ENCODE results near the gene ATP6V0E2.
"Not testable (repeated sequence)": the region's sequence is repeated elsewhere in the genome, so short reads cannot be mapped to it uniquely, and the experiment has no call there.

The ATP6V0E2 gene

GRCh38 chr7:149873074-149873969 lies at the start of gene ATP6V0E2:
Gene ATP6V0E2 (plus strand): TSS chr7:149873969. CDS start chr7:149874066, 97 bp downstream.
- Histone ChIP-seq H3K4me3 (ENCODE audit: low read depth, low read length) (peak within 1 kb of the TSS; percentile 70), H3K9ac (ENCODE audit: low read depth, low read length) (no peak within 1 kb of the TSS), H3K4me1 (ENCODE audit: control insufficient read depth, insufficient read depth, low read length) (peaks cover 11% of the 10 kb centered on the region), H3K9me3 (ENCODE audit: control insufficient read depth, insufficient read depth, low read length) (no peaks in the 10 kb centered on the region), H3K36me3 (ENCODE audit: control insufficient read depth, insufficient read depth, low read length) (peaks cover 6% of the 10 kb centered on the region; the same call in 1 of the 2 replicates), H3K27me3 (ENCODE audit: control insufficient read depth, insufficient read depth, low read length) (peaks cover 22% of the 10 kb centered on the region), H3K27ac (ENCODE audit: low read depth, low read length) (no peak within 1 kb of the TSS)

GRCh38 chr7:149824301-149824741 lies 49.4 kb upstream of the ATP6V0E2 start:
- H3K4me3 ChIP-seq (ENCODE audit: low read depth, low read length): no peak overlapping the region
- H3K27ac ChIP-seq (ENCODE audit: low read depth, low read length): no peak overlapping the region
- no peaks in the 10 kb centered on the region for H3K4me1 ChIP-seq (ENCODE audit: control insufficient read depth, insufficient read depth, low read length)
- H3K9me3 ChIP-seq (ENCODE audit: control insufficient read depth, insufficient read depth, low read length): peaks cover 11% of the 10 kb centered on the region
- H3K36me3 ChIP-seq (ENCODE audit: control insufficient read depth, insufficient read depth, low read length): no peaks in the 10 kb centered on the region
- no peaks in the 10 kb centered on the region for H3K27me3 ChIP-seq (ENCODE audit: control insufficient read depth, insufficient read depth, low read length)
- H3K9ac ChIP-seq (ENCODE audit: low read depth, low read length): no peak overlapping the region

- Histone ChIP-seq H3K36me3 (ENCODE audit: control insufficient read depth, insufficient read depth, low read length) (no peaks in the 10 kb centered on the region), H3K9ac (ENCODE audit: low read depth, low read length) (no peak overlapping the region), H3K9me3 (ENCODE audit: control insufficient read depth, insufficient read depth, low read length) (peaks cover 11% of the 10 kb centered on the region), H3K27ac (ENCODE audit: low read depth, low read length) (no peak overlapping the region), H3K27me3 (ENCODE audit: control insufficient read depth, insufficient read depth, low read length) (no peaks in the 10 kb centered on the region), H3K4me1 (ENCODE audit: control insufficient read depth, insufficient read depth, low read length) (no peaks in the 10 kb centered on the region), H3K4me3 (ENCODE audit: low read depth, low read length) (no peak overlapping the region)
Measured at GRCh38 chr7:149824748-149825566, 48.8 kb upstream of the ATP6V0E2 start.

GRCh38 chr7:149825567-149826343 lies 48.0 kb upstream of the ATP6V0E2 start:
- Histone ChIP-seq H3K36me3 (ENCODE audit: control insufficient read depth, insufficient read depth, low read length) (no peaks in the 10 kb centered on the region), H3K27ac (ENCODE audit: low read depth, low read length) (no peak overlapping the region), H3K9ac (ENCODE audit: low read depth, low read length) (no peak overlapping the region), H3K4me3 (ENCODE audit: low read depth, low read length) (no peak overlapping the region), H3K4me1 (ENCODE audit: control insufficient read depth, insufficient read depth, low read length) (no peaks in the 10 kb centered on the region), H3K27me3 (ENCODE audit: control insufficient read depth, insufficient read depth, low read length) (no peaks in the 10 kb centered on the region), H3K9me3 (ENCODE audit: control insufficient read depth, insufficient read depth, low read length) (peaks cover 11% of the 10 kb centered on the region)

- no peak overlapping the region for H3K27ac ChIP-seq (ENCODE audit: low read depth, low read length)
- no peak overlapping the region for H3K9ac ChIP-seq (ENCODE audit: low read depth, low read length)
- peaks cover 11% of the 10 kb centered on the region for H3K9me3 ChIP-seq (ENCODE audit: control insufficient read depth, insufficient read depth, low read length)
- H3K4me1 ChIP-seq (ENCODE audit: control insufficient read depth, insufficient read depth, low read length): peaks cover 3% of the 10 kb centered on the region; the same call in 1 of the 2 replicates
- H3K4me3 ChIP-seq (ENCODE audit: low read depth, low read length): no peak overlapping the region
- no peaks in the 10 kb centered on the region for H3K27me3 ChIP-seq (ENCODE audit: control insufficient read depth, insufficient read depth, low read length)
- no peaks in the 10 kb centered on the region for H3K36me3 ChIP-seq (ENCODE audit: control insufficient read depth, insufficient read depth, low read length)
Measured at GRCh38 chr7:149826344-149827088, 47.3 kb upstream of the ATP6V0E2 start.

- Histone ChIP-seq H3K36me3 (ENCODE audit: control insufficient read depth, insufficient read depth, low read length) (no peaks in the 10 kb centered on the region), H3K27me3 (ENCODE audit: control insufficient read depth, insufficient read depth, low read length) (no peaks in the 10 kb centered on the region), H3K9ac (ENCODE audit: low read depth, low read length) (no peak overlapping the region), H3K4me1 (ENCODE audit: control insufficient read depth, insufficient read depth, low read length) (peaks cover 6% of the 10 kb centered on the region; the same call in 1 of the 2 replicates), H3K4me3 (ENCODE audit: low read depth, low read length) (no peak overlapping the region), H3K27ac (ENCODE audit: low read depth, low read length) (no peak overlapping the region), H3K9me3 (ENCODE audit: control insufficient read depth, insufficient read depth, low read length) (peaks cover 11% of the 10 kb centered on the region)
Measured at GRCh38 chr7:149827089-149827981, 46.4 kb upstream of the ATP6V0E2 start.

- H3K36me3 ChIP-seq (ENCODE audit: control insufficient read depth, insufficient read depth, low read length): no peaks in the 10 kb centered on the region
- peaks cover 6% of the 10 kb centered on the region; the same call in 1 of the 2 replicates for H3K4me1 ChIP-seq (ENCODE audit: control insufficient read depth, insufficient read depth, low read length)
- no peak overlapping the region for H3K4me3 ChIP-seq (ENCODE audit: low read depth, low read length)
- no peak overlapping the region for H3K27ac ChIP-seq (ENCODE audit: low read depth, low read length)
- no peaks in the 10 kb centered on the region for H3K27me3 ChIP-seq (ENCODE audit: control insufficient read depth, insufficient read depth, low read length)
- H3K9me3 ChIP-seq (ENCODE audit: control insufficient read depth, insufficient read depth, low read length): peaks cover 8% of the 10 kb centered on the region
- H3K9ac ChIP-seq (ENCODE audit: low read depth, low read length): no peak overlapping the region
Measured at GRCh38 chr7:149828357-149829309, 45.1 kb upstream of the ATP6V0E2 start.

GRCh38 chr7:149830527-149830926 lies 43.2 kb upstream of the ATP6V0E2 start:
- H3K4me1 ChIP-seq (ENCODE audit: control insufficient read depth, insufficient read depth, low read length); H3K4me3 ChIP-seq (ENCODE audit: low read depth, low read length); H3K9ac ChIP-seq (ENCODE audit: low read depth, low read length); H3K27ac ChIP-seq (ENCODE audit: low read depth, low read length); H3K36me3 ChIP-seq (ENCODE audit: control insufficient read depth, insufficient read depth, low read length); H3K9me3 ChIP-seq (ENCODE audit: control insufficient read depth, insufficient read depth, low read length); H3K27me3 ChIP-seq (ENCODE audit: control insufficient read depth, insufficient read depth, low read length): not testable (repeated sequence)
